Stomach (tissue), 9 donors: ENCODE measurements around the gene SLC44A1. TPM values are rescaled to one million over a fixed set of nuclear protein-coding genes. Genes with fewer than 3 reads are reported as not detected.

Source experiments
- DNase-seq, 2 donors: peaks; one replicate each; pipeline versions ENCODE4 v3.0.0 to v3.0.0-alpha.2; 2013 to 2019
- H3K27ac ChIP-seq, 5 donors: fragments of 200-600 bp in 4 of 5; sonication (generic) in 4 of 5; one replicate each; pipeline ENCODE4 v1.5.1; 2013 to 2019; ENCODE audit warnings: mild to moderate bottlenecking in 1 of 5, moderate library complexity in 1 of 5
- H3K27me3 ChIP-seq, 3 donors: fragments of 200-600 bp; sonication (generic); one replicate each; pipeline ENCODE4 v1.5.1; 2017 to 2019; ENCODE audit warnings: mixed run types in 1 of 3
- H3K36me3 ChIP-seq, 4 donors: fragments of 200-600 bp; sonication (generic); 1 replicate in 3 of 4; 2 replicates in 1 of 4; pipeline ENCODE4 v1.5.1; 2016 to 2019
- H3K4me1 ChIP-seq, 4 donors: fragments of 200-600 bp; sonication (generic); one replicate each; pipeline ENCODE4 v1.5.1; 2016 to 2019
- H3K4me3 ChIP-seq, 4 donors: fragments of 200-600 bp; sonication (generic) in 3 of 4; one replicate each; pipeline ENCODE4 v1.5.1; 2016 to 2019; ENCODE audit warnings: mild to moderate bottlenecking in 1 of 4
- H3K9me3 ChIP-seq, 4 donors: fragments of 200-600 bp; sonication (generic); one replicate each; pipeline ENCODE4 v1.5.1; 2016 to 2019
- CTCF ChIP-seq, 7 experiments: fragments of 450-650 bp in 4 of 7; fragments of 200-600 bp in 3 of 7; sonication (generic) in 3 of 7; IDR thresholded peaks; one replicate each; pipeline ENCODE4 v1.5.1; 2016 to 2019; ENCODE audit warnings: antibody characterized with exemption in 7 of 7, control low read depth in 2 of 7, mild to moderate bottlenecking in 1 of 7
- EP300 ChIP-seq: sonication (generic); formaldehyde crosslinking; IDR thresholded peaks from one replicate; pipeline ENCODE4 v1.6.1; 2017; ENCODE audit warnings: antibody characterized with exemption
- POLR2A ChIP-seq, 4 donors: fragments of 450-650 bp; IDR thresholded peaks; one replicate each; pipeline ENCODE4 v1.6.1; 2016; ENCODE audit warnings: antibody characterized with exemption in 4 of 4, control low read depth in 2 of 4, mild to moderate bottlenecking in 1 of 4, moderate library complexity in 1 of 4
- POLR2AphosphoS5 ChIP-seq, 3 donors: sonication (generic); formaldehyde crosslinking; IDR thresholded peaks; one replicate each; pipeline ENCODE4 v1.6.1; 2016; ENCODE audit warnings: antibody characterized with exemption in 3 of 3
- WGBS, 5 donors: extraction: QIAGEN DNeasy Blood & Tissue Kit in 3 of 5; methylation state at CpG; one replicate each; pipeline versions ENCODE4 v1.1.5 to v1.1.7; 2013 to 2018; 5-methylcytosine and 5-hydroxymethylcytosine counted together
- intact Hi-C: fragments of 100-400 bp; cut with DNase I; formaldehyde crosslinking; loops from one replicate; pipeline ENCODE4 v1.15.1; 2023; ENCODE audit warnings: low total_unique reads
- polyA plus RNA-seq, 3 donors: library from polyadenylated mRNA; stranded (reverse); fragments of 200-250 nt; gene quantifications; one replicate each; pipeline ENCODE4 v1.2.3, GENCODE V29; 2013
- total RNA-seq, 5 donors: library from RNA; depleted of rRNA; stranded (reverse); fragments of >200 nt; gene quantifications; one replicate each; pipeline versions ENCODE4 v1.1.0 to v1.2.3, GENCODE V29; 2014 to 2016
- donor health status: healthy with polysubstance abuse.
- donor health status: Bipolar disorder and iron deficiency.
- donor health status: healthy.

Gene SLC44A1
- total and polyA plus RNA-seq, 8 donors = 5.7 to 82.8 (median 16.1) TPM

DNA sequence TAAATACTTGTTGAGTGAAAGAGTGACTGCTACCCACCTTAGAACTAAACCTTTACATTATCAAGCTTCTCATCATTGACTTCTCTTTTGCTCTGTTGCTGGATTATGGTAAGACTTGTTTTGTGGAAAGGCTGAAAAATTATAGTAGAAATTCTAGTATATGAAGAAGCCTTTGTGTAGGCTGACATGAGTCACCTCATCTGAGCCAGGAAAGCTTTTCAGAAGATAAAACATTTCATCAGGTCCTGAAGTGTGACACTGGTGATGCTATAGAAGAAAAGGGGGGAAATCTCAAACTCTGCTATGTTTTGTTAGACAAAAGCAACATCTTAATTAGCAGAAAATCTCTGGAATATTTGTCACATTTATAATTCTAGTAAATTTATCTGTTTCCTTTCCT lies 18.4 kb upstream of the SLC44A1 start:
- Histone ChIP-seq H3K9me3 (peaks cover 7 to 26% (median 17%) of the 10 kb centered on the region in 4 donors), H3K4me1 (no peaks in the 10 kb centered on the region), H3K4me3 (no peak overlapping the region), H3K27ac (no peak overlapping the region), H3K36me3 (no peaks in the 10 kb centered on the region), H3K27me3 (no peaks in the 10 kb centered on the region)
- intact Hi-C loops = no loop called here
- no peak for DNase-seq
- TF ChIP-seq CTCF (IDR thresholded peaks at IDR 0.05) (no peak), EP300 (no peak), POLR2AphosphoS5 (IDR thresholded peaks at IDR 0.05) (no peak), POLR2A (IDR thresholded peaks at IDR 0.05) (no peak)

DNA sequence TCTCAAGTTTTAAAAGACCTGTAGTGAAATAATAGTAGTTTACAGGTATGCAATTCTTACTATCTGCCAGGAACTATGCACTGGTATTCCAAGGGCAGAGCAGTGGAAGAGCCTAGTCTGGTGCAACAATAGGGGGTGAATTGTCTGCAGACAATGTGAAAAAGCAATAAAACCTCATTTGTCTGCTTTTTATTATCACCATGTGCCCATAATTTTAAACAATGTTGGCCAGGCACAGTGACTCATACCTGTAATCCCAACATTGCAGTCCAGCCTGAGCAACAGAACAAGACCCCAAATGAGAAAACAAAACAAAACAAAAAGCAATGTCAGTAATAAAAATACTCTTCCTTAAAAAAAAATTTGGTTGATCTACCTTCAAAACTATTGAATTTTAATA lies 12.2 kb upstream of the SLC44A1 start:
- no peaks in the 10 kb centered on the region for H3K27me3 ChIP-seq
- H3K36me3 ChIP-seq = no peaks in the 10 kb centered on the region
- no peaks in the 10 kb centered on the region for H3K9me3 ChIP-seq
- no peak for DNase-seq
- no peaks in the 10 kb centered on the region for H3K4me1 ChIP-seq
- intact Hi-C loops = no loop called here
- H3K27ac ChIP-seq = no peak overlapping the region
- TF ChIP-seq POLR2AphosphoS5 (IDR thresholded peaks at IDR 0.05) = no peak
- no peak for TF ChIP-seq POLR2A (IDR thresholded peaks at IDR 0.05)
- no peak for TF ChIP-seq CTCF (IDR thresholded peaks at IDR 0.05)
- H3K4me3 ChIP-seq = no peak overlapping the region

GRCh38 chr9:105233873-105234272 lies 10.6 kb upstream of the SLC44A1 start:
- H3K27ac ChIP-seq = no peak overlapping the region
- intact Hi-C loops = no loop called here
- H3K9me3 ChIP-seq = no peaks in the 10 kb centered on the region
- DNase-seq = no peak
- H3K27me3 ChIP-seq = no peaks in the 10 kb centered on the region
- TF ChIP-seq POLR2A (IDR thresholded peaks at IDR 0.05) = no peak
- TF ChIP-seq CTCF (IDR thresholded peaks at IDR 0.05) = no peak
- TF ChIP-seq POLR2AphosphoS5 (IDR thresholded peaks at IDR 0.05) = no peak
- TF ChIP-seq EP300 = no peak
- no peak overlapping the region for H3K4me3 ChIP-seq
- H3K4me1 ChIP-seq = peaks cover 0 to 8% (median 0%) of the 10 kb centered on the region in 4 donors
- no peaks in the 10 kb centered on the region for H3K36me3 ChIP-seq

GRCh38 chr9:105236261-105236660 lies 8.2 kb upstream of the SLC44A1 start:
- Histone ChIP-seq H3K4me3 (no peak overlapping the region), H3K27me3 (no peaks in the 10 kb centered on the region), H3K27ac (no peak overlapping the region), H3K36me3 (no peaks in the 10 kb centered on the region), H3K9me3 (no peaks in the 10 kb centered on the region), H3K4me1 (peaks cover 0 to 10% (median 1%) of the 10 kb centered on the region in 4 donors)
- no peak for DNase-seq
- WGBS, 5 donors = 82 to 100% (median 93%) methylated on average over 1 of the region's 1 CpG
- intact Hi-C loops = no loop called here
- TF ChIP-seq POLR2A (IDR thresholded peaks at IDR 0.05) (no peak), EP300 (no peak), CTCF (IDR thresholded peaks at IDR 0.05) (no peak), POLR2AphosphoS5 (IDR thresholded peaks at IDR 0.05) (no peak)

DNA sequence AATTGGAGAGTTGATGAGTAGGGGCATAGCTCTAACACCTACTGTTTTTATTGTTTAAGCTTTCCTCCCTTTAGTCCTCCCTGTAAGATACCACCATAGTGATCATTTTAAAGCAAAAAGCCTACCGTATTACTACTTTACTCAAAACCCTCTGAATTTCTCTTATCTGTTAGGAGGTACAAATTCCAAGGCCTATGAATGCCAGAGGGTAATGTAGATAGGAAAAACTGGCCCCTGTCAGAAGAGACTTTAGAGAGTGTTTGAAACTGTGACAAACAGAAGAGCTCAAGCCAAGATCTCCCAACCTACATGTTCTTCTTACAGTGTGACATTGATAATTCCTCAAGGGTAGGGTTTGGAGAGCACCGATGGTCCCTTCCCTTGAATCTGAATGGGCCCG lies 7.2 kb upstream of the SLC44A1 start:
- H3K27me3 ChIP-seq = no peaks in the 10 kb centered on the region
- no peak for TF ChIP-seq EP300
- TF ChIP-seq POLR2A (IDR thresholded peaks at IDR 0.05) = no peak
- TF ChIP-seq POLR2AphosphoS5 (IDR thresholded peaks at IDR 0.05) = no peak
- TF ChIP-seq CTCF (IDR thresholded peaks at IDR 0.05) = no peak
- no peaks in the 10 kb centered on the region for H3K9me3 ChIP-seq
- intact Hi-C loops = no loop called here
- H3K4me3 ChIP-seq = no peak overlapping the region
- no peaks in the 10 kb centered on the region for H3K36me3 ChIP-seq
- no peak overlapping the region for H3K27ac ChIP-seq
- 86 to 93% (median 90%) methylated on average over 3 of the region's 3 CpGs for WGBS, 5 donors
- peaks cover 0 to 20% (median 8%) of the 10 kb centered on the region in 4 donors for H3K4me1 ChIP-seq
- no peak for DNase-seq
